NCI-H1048 (cell line): Measurements from ENCODE around the gene SPIRE1.

Experiments
- DNase-seq: peaks from one replicate; lab custom pipeline; 2025; lab: John Stamatoyannopoulos, UW

SPIRE1 gene

DNA sequence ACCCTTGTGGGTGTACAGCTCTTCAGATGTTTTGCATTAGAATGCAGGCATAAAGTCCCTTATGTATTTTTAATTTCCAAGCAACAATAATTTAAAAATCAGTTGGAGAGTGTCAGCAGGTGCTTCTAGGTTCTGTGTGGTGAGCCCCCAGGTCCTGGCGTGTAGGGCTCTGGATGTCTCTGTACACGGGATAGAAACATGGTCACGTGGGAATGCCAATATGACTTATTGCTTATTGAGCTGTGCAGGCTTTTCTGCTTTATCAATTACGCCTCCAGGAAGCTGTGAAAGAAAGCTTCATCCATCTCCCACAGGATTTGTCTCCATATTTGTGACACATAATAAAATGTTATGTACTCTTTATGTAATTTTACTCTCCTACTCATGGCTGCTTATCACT, 212.4 kb downstream of the SPIRE1 start:
- DNase-seq, result no peak

DNA sequence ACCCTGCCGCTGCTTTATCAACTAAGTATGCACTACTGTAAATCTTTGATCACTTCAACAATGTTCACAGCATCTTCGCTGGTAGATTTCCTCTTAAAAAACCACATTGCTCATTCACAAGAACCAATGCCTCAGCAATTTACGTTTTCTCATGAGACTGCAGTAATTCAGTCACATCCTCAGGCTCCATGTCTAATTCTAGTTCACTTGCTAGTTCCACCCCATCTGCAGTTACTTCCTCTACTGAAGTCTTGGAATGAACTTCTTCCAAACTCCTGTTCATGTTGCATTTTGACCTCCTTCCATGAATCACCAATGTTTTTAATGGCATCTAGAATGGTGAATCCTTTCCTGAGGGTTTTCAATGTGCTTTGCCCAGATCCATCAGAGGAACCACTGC, 214.4 kb downstream of the SPIRE1 start:
- no peak for DNase-seq

DNA sequence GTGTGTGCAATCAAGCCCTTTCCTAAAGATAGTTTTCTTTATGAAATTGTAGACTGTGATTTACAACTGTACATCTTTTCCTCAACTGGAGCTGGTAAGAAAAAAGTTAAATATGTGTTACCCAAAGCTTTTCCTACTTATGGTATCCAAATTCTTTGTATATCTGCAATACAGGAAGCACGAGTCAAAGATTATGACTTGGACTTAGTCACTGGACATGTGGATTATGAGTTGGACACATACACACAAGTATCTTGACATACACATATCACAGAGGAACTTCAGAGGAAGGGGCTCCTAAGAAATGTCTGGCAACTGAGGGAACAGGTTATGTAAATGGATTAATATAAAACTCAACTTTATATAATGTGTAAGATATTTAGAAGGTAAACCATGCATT, 215.0 kb downstream of the SPIRE1 start:
- DNase-seq, result no peak

GRCh38 chr18:12441475-12442034, 216.4 kb downstream of the SPIRE1 start:
- no peak for DNase-seq

GRCh38 chr18:12438257-12438656, 219.7 kb downstream of the SPIRE1 start:
- no peak for DNase-seq

DNA sequence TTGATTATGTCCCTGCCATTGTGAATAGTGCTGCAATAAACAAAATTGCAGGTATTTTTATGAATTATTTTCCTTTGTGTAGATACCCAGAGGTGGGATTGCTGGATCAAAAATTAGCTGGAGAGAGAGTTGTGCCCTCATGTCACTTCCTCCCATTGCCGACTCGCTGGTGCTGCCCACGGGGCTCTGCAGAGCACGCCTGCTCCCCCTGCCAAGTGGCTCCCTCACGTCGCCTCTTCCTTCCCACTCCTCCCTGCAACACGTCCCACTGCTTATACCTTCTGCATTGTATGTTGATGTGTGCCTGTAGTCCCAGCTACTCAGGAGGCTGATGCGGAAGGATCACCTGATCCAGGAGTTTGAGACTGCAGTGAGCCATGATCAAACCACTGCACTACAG, 222.0 kb downstream of the SPIRE1 start:
- DNase-seq, result no peak

GRCh38 chr18:12434541-12434929, 223.4 kb downstream of the SPIRE1 start:
- no peak for DNase-seq

DNA sequence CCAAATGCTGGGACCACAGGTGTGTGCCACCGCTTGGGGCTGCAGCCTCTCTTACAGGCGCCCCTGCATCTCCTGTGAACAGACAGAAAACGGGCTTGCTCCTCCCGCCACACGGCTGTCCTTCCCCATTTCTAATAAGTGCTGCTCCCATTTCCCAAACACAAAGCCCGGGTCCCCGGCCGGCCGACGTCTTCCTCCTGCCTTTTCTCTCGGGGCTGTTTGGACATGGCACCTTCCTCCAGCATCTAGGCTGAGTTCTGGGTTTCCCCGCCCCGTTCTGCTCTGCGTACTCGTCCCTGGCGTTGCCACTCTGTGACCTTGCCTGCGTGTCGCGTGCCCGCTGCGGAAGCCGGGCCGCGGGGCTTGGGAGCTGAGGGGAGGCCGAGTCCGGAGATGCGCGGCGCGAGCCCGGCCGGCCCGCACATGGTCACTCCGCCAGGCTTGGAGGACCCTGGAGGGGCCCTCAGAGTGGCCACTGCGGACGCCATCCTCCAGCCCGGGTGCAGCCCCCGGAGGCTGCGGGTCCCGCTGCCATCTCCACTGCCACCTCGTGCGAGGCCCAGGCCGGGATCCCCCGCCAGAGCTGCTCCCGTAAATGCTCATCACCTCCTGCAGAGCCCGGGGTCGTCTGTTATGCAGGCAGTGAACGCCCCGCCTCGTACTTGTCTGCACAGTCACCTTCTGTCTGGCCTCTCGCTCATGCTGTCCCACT, 223.9 kb downstream of the SPIRE1 start:
- DNase-seq, result no peak

DNA sequence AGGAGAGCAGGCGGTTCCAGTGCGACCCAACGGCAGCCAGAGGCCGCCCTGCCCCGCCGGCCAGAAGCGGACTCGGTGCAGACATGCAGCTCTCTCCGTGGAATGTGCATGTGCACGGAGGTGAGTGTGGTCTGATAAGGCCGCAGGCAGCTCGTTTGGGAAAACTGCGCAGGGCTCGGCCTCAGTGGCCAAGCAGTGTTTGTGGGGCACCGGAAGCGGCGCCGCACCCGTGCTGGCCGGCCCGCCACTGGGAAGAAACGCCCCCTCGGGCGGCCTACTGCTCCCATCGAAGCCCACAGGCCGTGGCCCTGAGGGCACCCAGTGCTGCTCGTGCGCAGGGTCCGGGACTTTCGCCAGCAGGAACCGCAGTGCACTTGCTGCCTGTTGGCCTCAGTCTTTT, 225.0 kb downstream of the SPIRE1 start:
- DNase-seq, result no peak

DNA sequence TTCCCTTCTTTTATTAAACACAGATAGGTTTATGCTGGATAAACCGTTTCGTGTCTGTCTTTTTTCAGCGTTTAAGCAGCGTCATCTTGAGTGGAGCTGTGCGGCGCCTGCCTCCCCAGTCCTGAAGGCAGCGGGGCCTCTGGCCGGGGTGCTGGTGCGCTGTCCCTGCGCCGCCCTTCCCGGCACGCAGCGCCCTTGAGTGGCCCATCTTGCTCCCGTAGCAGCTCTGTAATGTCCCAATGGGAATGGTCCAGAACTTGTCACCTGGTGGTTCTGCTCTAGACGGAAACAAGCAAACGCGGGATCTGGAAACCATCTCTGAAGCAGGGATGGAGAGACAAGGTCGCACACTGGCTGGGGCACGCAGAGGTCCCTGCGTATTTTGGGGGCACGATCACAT, 225.7 kb downstream of the SPIRE1 start:
- no peak for DNase-seq

DNA sequence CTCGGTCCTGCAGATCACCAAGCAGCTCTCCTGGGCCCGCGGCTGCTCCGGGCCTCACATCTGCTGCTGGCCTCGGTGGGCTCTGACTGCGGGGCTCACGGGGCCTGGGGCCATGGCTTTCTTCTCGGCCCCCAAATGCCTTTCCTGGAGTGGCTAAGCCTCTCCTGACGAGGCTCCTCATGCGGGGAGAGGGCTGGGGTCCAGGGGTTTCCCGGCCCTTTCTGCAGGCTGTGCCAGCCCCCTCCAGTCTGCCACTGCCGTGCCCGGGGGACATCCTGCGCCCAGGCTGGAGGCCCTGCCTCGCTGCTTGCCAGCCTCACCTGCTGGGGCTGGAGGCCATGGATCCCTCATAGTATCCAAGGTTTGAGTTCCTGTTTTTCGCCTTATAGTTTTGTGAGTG, 226.3 kb downstream of the SPIRE1 start:
- no peak for DNase-seq

GRCh38 chr18:12430137-12430990, 227.5 kb downstream of the SPIRE1 start:
- no peak for DNase-seq

DNA sequence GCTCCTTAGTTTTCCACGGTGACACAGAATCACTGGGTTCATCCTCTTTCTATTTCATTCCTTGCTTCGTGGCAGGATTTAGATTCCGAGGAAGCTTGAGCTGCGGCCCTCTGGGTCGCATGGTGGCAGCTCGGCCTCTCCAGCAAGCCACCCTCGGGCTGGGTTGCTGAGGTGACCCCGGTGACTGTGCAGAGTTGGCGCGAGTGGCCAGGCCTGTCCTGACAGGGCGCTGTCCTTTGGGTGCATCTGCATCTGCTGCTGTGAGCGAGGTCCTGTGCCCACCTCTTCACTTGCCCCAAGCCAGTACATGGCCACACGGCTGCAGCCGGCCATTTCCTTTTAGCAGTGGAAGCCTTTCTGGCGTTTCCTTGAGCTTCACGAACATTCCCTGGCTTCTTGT, 228.4 kb downstream of the SPIRE1 start:
- no peak for DNase-seq

- no peak for DNase-seq
Observed at GRCh38 chr18:12428923-12429322, 229.0 kb downstream of the SPIRE1 start.

- no peak for DNase-seq
Observed at GRCh38 chr18:12426924-12427323, 231.0 kb downstream of the SPIRE1 start.

- DNase-seq, result no peak
Observed at GRCh38 chr18:12424252-12424651, 233.7 kb downstream of the SPIRE1 start.

GRCh38 chr18:12423820-12424219, 234.1 kb downstream of the SPIRE1 start:
- DNase-seq, result no peak

DNA sequence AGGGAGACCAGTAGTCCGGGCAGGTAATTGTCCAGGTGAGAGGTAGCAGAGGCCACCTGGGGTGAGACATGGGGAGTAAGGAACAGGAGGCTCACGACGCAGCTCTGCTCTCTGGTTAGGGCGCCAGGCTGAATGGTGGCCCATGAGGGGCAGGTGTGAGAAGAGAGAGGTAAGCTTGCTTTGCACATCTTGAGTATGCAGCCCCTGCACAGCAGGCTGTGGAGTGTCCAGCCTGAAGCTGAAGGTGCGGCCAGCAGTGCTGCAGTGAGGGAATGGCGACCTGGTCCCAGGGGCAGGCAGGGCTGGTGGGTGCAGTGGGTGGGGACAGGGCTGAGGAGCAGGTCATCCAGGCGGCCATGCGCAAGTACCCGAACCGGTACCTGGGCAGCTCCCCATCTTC, 234.5 kb downstream of the SPIRE1 start:
- no peak for DNase-seq

- no peak for DNase-seq
Observed at GRCh38 chr18:12422936-12423335, 235.0 kb downstream of the SPIRE1 start.

- DNase-seq, result no peak
Observed at GRCh38 chr18:12421732-12422131, 236.2 kb downstream of the SPIRE1 start.

DNA sequence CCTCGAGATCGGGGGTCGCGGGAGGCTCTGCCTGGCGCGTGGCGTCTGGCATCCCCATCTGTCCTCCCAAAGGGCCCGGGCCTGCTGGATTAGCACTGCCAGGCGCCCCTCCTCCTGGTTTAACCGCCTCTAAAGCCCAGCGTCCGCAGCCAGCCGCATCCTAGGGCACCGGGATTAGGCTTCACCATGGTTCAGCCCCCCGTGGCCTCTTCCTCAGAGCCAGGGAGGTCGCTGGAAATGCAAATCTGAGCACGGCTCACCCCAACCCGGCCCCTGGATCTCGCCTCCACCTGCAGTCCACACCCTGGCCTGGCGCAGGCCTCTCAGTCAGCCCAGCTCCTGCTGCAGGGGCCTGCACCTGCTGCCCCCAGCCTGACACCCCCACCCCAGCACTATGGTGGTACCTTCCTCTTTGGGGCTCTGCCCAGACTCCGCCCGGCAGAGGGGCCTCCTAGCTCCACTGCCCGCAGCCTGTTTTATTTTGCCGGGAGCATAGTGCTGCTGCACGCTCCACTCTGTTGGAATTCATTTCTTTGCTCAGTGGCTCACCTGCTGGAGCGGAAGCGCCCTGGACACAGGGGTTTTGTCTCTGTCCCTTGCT, 237.0 kb downstream of the SPIRE1 start:
- DNase-seq, result no peak

DNA sequence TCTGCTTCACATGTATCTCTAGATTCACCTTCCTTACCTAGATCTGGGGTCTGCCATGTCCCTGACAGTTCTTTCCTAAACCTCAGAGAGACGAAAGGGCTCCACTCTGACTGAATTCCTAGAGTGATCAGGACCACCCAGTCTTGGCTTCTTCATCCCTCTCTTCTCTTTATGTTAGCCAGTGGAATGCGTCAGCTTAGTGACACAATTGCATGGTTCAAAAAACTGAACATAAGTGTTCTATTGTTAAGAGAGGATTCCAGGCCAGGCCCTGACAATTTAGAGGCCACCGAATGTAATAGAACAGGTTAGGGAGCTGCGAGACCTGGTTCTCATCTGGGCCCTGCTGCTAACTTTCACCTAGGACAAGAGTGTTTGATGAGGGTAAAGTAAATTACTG, 240.2 kb downstream of the SPIRE1 start:
- no peak for DNase-seq
